AG04449 (cell line): Measurements from ENCODE around the gene TEX29.

ENCODE experiments used
- CTCF ChIA-PET: fragments of 350-600 bp; formaldehyde crosslinking; extraction: SDS; loops from one replicate; lab custom pipeline; 2021; ENCODE audit warnings: antibody characterized with exemption; lab: Yijun Ruan, JAX
- POLR2A ChIA-PET: fragments of 400-600, 350-600 bp; formaldehyde crosslinking; extraction: SDS; loops from one replicate; lab custom pipeline; 2020; ENCODE audit warnings: antibody characterized with exemption, inconsistent platforms; lab: Yijun Ruan, JAX
- DNase-seq: peaks from one replicate; pipeline ENCODE4 v3.0.0-alpha.2; 2010; ENCODE audit warnings: low read depth, low spot score
- H3K4me3 ChIP-seq: 2 replicates; pipeline ENCODE4 v1.5.1; 2011; ENCODE audit warnings: low read depth, mild to moderate bottlenecking, control low read depth, low read length
- TF ChIP-seq, protein P1 (sequence below): IDR thresholded peaks from one replicate; pipeline ENCODE4 v1.5.1; 2011; ENCODE audit warnings: mild to moderate bottlenecking, moderate library complexity, low read length, control low read depth, inconsistent platforms; ENCODE audit not compliant: insufficient read depth; ENCODE audit errors: missing control alignments

Gene TEX29

DNA sequence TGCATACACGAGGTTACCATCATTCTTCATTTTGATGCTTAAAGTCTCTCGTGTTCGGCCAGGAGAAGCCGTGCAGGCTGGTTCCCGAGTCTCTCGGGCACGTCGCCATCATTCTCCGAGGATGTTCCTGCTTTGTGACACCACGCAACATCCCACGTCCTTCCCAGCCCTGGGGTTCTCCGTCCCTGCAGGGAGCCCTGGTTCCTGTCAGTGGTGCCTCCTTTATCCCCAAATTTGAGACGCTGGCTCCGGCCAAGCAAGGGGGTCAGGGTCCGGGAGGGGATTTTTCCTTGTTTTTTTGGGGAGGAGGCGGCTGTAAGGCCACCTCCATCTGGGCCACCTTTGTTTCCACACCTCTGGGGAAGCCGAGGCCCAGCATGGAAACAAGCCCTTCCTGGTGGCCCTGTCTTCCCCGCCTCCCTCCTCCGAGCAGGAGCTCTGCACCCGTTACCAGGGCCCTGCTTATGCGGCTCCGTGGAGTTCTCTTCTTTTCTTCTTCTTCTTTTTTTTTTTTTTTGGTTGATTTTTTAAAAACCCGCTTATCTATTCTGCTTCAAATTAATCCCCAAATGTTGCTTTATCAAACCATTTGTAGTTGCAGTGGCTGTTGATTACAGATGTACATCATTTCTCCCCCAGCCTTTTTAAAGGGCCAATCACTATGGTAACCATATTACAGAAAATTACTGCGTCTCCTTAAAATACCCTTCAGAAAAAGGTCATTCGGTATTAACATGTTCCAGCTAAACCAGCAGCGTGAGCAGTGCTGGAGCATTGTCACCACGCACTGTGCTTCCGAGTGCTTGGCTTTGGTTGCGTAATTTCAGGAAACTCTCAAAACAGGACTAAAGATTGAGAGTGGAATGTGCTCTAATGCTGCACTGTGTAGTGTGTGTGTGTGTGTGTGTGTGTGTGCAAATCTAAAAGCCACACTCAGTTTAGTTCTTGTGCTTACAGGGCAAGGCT lies 50.4 kb downstream of the TEX29 start:
- TF ChIP-seq, protein P1, sequence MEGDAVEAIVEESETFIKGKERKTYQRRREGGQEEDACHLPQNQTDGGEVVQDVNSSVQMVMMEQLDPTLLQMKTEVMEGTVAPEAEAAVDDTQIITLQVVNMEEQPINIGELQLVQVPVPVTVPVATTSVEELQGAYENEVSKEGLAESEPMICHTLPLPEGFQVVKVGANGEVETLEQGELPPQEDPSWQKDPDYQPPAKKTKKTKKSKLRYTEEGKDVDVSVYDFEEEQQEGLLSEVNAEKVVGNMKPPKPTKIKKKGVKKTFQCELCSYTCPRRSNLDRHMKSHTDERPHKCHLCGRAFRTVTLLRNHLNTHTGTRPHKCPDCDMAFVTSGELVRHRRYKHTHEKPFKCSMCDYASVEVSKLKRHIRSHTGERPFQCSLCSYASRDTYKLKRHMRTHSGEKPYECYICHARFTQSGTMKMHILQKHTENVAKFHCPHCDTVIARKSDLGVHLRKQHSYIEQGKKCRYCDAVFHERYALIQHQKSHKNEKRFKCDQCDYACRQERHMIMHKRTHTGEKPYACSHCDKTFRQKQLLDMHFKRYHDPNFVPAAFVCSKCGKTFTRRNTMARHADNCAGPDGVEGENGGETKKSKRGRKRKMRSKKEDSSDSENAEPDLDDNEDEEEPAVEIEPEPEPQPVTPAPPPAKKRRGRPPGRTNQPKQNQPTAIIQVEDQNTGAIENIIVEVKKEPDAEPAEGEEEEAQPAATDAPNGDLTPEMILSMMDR: no peak
- ChIA-PET POLR2A (interaction anchor here (0.6 kb wide), 1 partner anchor 14 kb away, joined by 4 read pairs; no protein-coding TSS in a partner anchor), CTCF (no interaction called here)
- H3K4me3 ChIP-seq: no peak overlapping the region
- no peak for DNase-seq

- TF ChIP-seq, protein P1: no peak
- DNase-seq: no peak
- no peak overlapping the region for H3K4me3 ChIP-seq
- CTCF ChIA-PET: no interaction called here
- POLR2A ChIA-PET: no interaction called here
Observed at GRCh38 chr13:111371720-111372119, 51.3 kb downstream of the TEX29 start.

DNA sequence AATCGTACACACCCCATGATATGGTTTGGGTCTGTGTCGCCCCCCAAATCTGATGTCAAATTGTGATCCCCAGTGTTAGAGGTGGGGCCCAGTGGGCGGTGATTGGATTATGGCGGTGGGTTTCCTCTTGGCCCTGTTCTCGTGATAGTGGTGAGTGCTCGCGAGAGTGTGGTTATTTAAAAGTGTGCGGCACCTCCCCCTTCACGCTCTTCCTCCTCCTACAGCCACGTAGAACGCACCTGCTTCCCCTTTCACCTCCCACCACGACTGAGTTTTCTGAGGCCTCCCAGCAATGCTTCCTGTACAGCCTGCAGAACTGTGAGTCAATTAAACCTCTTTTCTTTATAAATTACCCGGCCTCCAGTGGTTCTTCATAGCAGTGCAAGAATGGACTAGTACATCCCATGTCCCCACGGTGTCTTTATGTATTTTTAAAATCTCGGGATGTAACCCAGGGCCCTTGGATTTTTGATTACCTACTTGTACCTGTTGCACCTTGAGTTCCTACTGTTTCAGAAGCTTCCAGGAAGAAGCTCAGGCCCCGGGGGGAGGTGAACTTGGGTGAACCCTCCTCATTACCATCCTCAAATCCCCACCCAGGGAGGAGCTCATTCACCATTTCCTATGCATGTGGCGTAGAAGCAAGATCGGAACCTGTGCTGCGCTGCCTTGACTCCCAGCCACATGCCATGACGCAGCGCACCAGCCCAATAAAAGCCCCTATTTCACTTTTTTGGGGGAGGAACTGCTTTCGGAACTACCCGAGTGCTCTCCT lies 52.4 kb downstream of the TEX29 start:
- ChIA-PET POLR2A (no interaction called here), CTCF (no interaction called here)
- no peak overlapping the region for H3K4me3 ChIP-seq
- TF ChIP-seq, protein P1: no peak
- no peak for DNase-seq

- ChIA-PET POLR2A (no interaction called here), CTCF (no interaction called here)
- TF ChIP-seq, protein P1: no peak
- no peak overlapping the region for H3K4me3 ChIP-seq
- DNase-seq: no peak
Observed at GRCh38 chr13:111373486-111373885, 53.0 kb downstream of the TEX29 start.

- TF ChIP-seq, protein P1: no peak
- CTCF ChIA-PET: no interaction called here
- no peak for DNase-seq
- POLR2A ChIA-PET: no interaction called here
- H3K4me3 ChIP-seq: no peak overlapping the region
Observed at GRCh38 chr13:111380431-111380830, 60.0 kb downstream of the TEX29 start.

GRCh38 chr13:111382411-111382810 lies 62.0 kb downstream of the TEX29 start:
- H3K4me3 ChIP-seq: no peak overlapping the region
- ChIA-PET CTCF (no interaction called here), POLR2A (no interaction called here)
- no peak for DNase-seq
- TF ChIP-seq, protein P1: no peak
